CD4-positive, alpha-beta T cell treated with Interleukin-15 for 1 hour (primary cell): ENCODE measurements around the gene SH3BP2.

Experiments used
- DNase-seq: peaks from one replicate; pipeline ENCODE4 v3.0.0-alpha.2; 2020

Gene SH3BP2

GRCh38 chr4:2887343-2887742 lies 94.5 kb downstream of the SH3BP2 start:
- no peak for DNase-seq

GRCh38 chr4:2888886-2889285 lies 96.0 kb downstream of the SH3BP2 start:
- DNase-seq: no peak
